Right atrium auricular region (tissue), 2 donors: ENCODE measurements around the gene HS6ST3. TPM values are rescaled to one million over a fixed set of nuclear protein-coding genes. Genes with fewer than 3 reads are reported as not detected.

Experiments used
- DNase-seq: peaks from one replicate; pipeline ENCODE4 v3.0.0-alpha.2; 2019; ENCODE audit warnings: low spot score
- H3K27ac ChIP-seq, 2 donors: fragments of 200-600 bp; sonication (generic); 1 replicate in 1 of 2; 2 replicates in 1 of 2; pipeline ENCODE4 v1.5.1; 2016 to 2019
- H3K27me3 ChIP-seq, 2 donors: fragments of 200-600 bp; sonication (generic); one replicate each; pipeline versions ENCODE4 v1.5.1 to v1.6.0; 2017 to 2019
- H3K36me3 ChIP-seq: fragments of 200-600 bp; sonication (generic); one replicate; pipeline ENCODE4 v1.5.1; 2016
- H3K4me1 ChIP-seq, 2 donors: fragments of 200-600 bp; sonication (generic); one replicate each; pipeline versions ENCODE4 v1.5.1 to v1.6.0; 2017 to 2019
- H3K4me3 ChIP-seq, 2 donors: fragments of 200-600 bp; sonication (generic); 1 replicate in 1 of 2; 2 replicates in 1 of 2; pipeline ENCODE4 v1.5.1; 2017 to 2019; ENCODE audit warnings: mild to moderate bottlenecking in 1 of 2, moderate library complexity in 1 of 2
- H3K9me3 ChIP-seq, 2 donors: fragments of 200-600 bp; sonication (generic); one replicate each; pipeline ENCODE4 v1.5.1; 2019
- CTCF ChIP-seq, 2 donors: fragments of 200-600 bp; sonication (generic); IDR thresholded peaks; one replicate each; pipeline ENCODE4 v1.5.1; 2019; ENCODE audit warnings: antibody characterized with exemption in 2 of 2
- total RNA-seq, 2 donors: library from RNA; depleted of rRNA; stranded (reverse); fragments of >200 nt; gene quantifications; one replicate each; pipeline ENCODE4 v1.1.0, GENCODE V29; 2016

The HS6ST3 gene
- total RNA-seq, 2 donors from 2014 or later = 0.59 to 3.1 TPM

DNA sequence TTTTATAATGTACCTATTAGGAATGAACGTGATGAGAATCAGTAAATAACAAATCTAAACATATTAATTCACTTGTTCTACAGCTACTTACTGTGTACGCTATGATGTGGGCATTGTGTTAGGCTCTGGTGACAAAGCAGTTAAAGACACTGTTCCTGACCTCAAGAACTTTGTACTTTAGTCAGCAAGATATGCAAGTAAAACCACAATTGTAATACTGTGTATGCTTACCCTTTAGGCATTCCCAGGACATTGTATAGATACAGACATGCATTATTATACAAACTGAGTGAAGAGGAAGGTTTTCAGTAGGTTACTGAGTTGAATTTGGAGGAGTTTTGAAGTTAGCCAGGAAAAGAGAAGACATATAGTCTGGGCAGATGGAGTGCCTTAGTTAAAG, 435.8 kb downstream of the HS6ST3 start:
- H3K4me3 ChIP-seq = no peak overlapping the region
- H3K4me1 ChIP-seq = no peaks in the 10 kb centered on the region
- no peak for TF ChIP-seq CTCF (IDR thresholded peaks at IDR 0.05)
- no peaks in the 10 kb centered on the region for H3K36me3 ChIP-seq
- H3K27me3 ChIP-seq = no peaks in the 10 kb centered on the region
- DNase-seq = no peak
- H3K27ac ChIP-seq = no peak overlapping the region
- H3K9me3 ChIP-seq = no peaks in the 10 kb centered on the region

GRCh38 chr13:96527497-96527896, 437.6 kb downstream of the HS6ST3 start:
- no peak for TF ChIP-seq CTCF (IDR thresholded peaks at IDR 0.05)
- H3K4me3 ChIP-seq = no peak overlapping the region
- DNase-seq = no peak
- no peaks in the 10 kb centered on the region for H3K4me1 ChIP-seq
- H3K27ac ChIP-seq = no peak overlapping the region
- no peaks in the 10 kb centered on the region for H3K9me3 ChIP-seq
- H3K36me3 ChIP-seq = no peaks in the 10 kb centered on the region
- no peaks in the 10 kb centered on the region for H3K27me3 ChIP-seq

- DNase-seq = no peak
- TF ChIP-seq CTCF (IDR thresholded peaks at IDR 0.05) = no peak
- H3K4me1 ChIP-seq = no peaks in the 10 kb centered on the region
- H3K9me3 ChIP-seq = no peaks in the 10 kb centered on the region
- H3K27ac ChIP-seq = no peak overlapping the region
- no peaks in the 10 kb centered on the region for H3K27me3 ChIP-seq
- H3K36me3 ChIP-seq = no peaks in the 10 kb centered on the region
- no peak overlapping the region for H3K4me3 ChIP-seq
These were observed 442.9 kb downstream of the HS6ST3 start for GRCh38 chr13:96532804-96533203.

- Histone ChIP-seq H3K9me3 (no peaks in the 10 kb centered on the region), H3K27me3 (no peaks in the 10 kb centered on the region), H3K4me1 (no peaks in the 10 kb centered on the region), H3K36me3 (no peaks in the 10 kb centered on the region), H3K27ac (no peak overlapping the region), H3K4me3 (no peak overlapping the region)
- no peak for TF ChIP-seq CTCF (IDR thresholded peaks at IDR 0.05)
- no peak for DNase-seq
These were observed 443.5 kb downstream of the HS6ST3 start for GRCh38 chr13:96533408-96533807.

DNA sequence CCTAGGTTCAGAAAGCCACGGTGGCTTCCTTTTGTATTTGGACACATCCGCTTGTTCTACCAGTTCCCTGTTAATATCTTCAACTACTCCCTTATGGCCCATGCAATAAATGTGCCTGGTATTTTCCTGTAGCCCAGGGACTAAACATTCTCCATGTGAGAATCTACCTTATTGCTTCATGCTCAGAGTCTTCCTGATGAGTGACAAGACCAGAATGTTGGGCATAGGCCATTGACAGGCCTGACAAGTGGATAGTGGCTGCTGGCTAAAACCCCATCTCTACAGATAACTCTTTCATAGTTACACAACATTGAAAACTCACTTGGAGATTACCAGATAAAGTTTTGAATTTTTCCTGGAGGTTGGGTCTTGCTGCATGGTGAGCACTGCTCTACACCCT, 449.9 kb downstream of the HS6ST3 start:
- Histone ChIP-seq H3K27me3 (no peaks in the 10 kb centered on the region), H3K9me3 (no peaks in the 10 kb centered on the region), H3K4me1 (no peaks in the 10 kb centered on the region), H3K36me3 (no peaks in the 10 kb centered on the region), H3K27ac (no peak overlapping the region), H3K4me3 (no peak overlapping the region)
- no peak for TF ChIP-seq CTCF (IDR thresholded peaks at IDR 0.05)
- no peak for DNase-seq

GRCh38 chr13:96540670-96541069, 450.8 kb downstream of the HS6ST3 start:
- H3K9me3 ChIP-seq = no peaks in the 10 kb centered on the region
- no peak for TF ChIP-seq CTCF (IDR thresholded peaks at IDR 0.05)
- H3K36me3 ChIP-seq = no peaks in the 10 kb centered on the region
- H3K27ac ChIP-seq = no peak overlapping the region
- H3K4me3 ChIP-seq = no peak overlapping the region
- H3K4me1 ChIP-seq = no peaks in the 10 kb centered on the region
- H3K27me3 ChIP-seq = no peaks in the 10 kb centered on the region
- no peak for DNase-seq
